Measurements from ENCODE around the gene GABARAPL1. TPM values are rescaled to one million over a fixed set of nuclear protein-coding genes. Genes with fewer than 3 reads are reported as not detected.
A peak's percentile ranks its signal among the peaks of the same experiment; 100 is the strongest.

GABARAPL1 gene
- total RNA-seq, 1 donor from 2014 or later = 256 TPM

GRCh38 chr12:10234562-10234961 is 21.9 kb downstream of the GABARAPL1 start:
- DNase-seq (ENCODE audit: low read depth) = no peak

GRCh38 chr12:10235761-10236631 is 23.3 kb downstream of the GABARAPL1 start:
- peak; percentile 33 for DNase-seq (ENCODE audit: low read depth)

- no peak for DNase-seq (ENCODE audit: low read depth)
Observed at GRCh38 chr12:10236720-10237119, 24.0 kb downstream of the GABARAPL1 start.

- no peak for DNase-seq (ENCODE audit: low read depth)
Observed at GRCh38 chr12:10238526-10238925, 25.8 kb downstream of the GABARAPL1 start.

GRCh38 chr12:10241290-10241689 is 28.6 kb downstream of the GABARAPL1 start:
- DNase-seq (ENCODE audit: low read depth) = no peak

- no peak for DNase-seq (ENCODE audit: low read depth)
Observed at GRCh38 chr12:10241727-10242126, 29.1 kb downstream of the GABARAPL1 start.

GRCh38 chr12:10242539-10242938 is 29.9 kb downstream of the GABARAPL1 start:
- no peak for DNase-seq (ENCODE audit: low read depth)

GRCh38 chr12:10243818-10244520 is 31.3 kb downstream of the GABARAPL1 start:
- no peak for DNase-seq (ENCODE audit: low read depth)

GRCh38 chr12:10247436-10248058 is 34.9 kb downstream of the GABARAPL1 start:
- DNase-seq (ENCODE audit: low read depth) = no peak

GRCh38 chr12:10249690-10250455 is 37.2 kb downstream of the GABARAPL1 start:
- no peak for DNase-seq (ENCODE audit: low read depth)

GRCh38 chr12:10251669-10252068 is 39.0 kb downstream of the GABARAPL1 start:
- no peak for DNase-seq (ENCODE audit: low read depth)

GRCh38 chr12:10252201-10252600 is 39.5 kb downstream of the GABARAPL1 start:
- no peak for DNase-seq (ENCODE audit: low read depth)

GRCh38 chr12:10256064-10256463 is 43.4 kb downstream of the GABARAPL1 start:
- DNase-seq (ENCODE audit: low read depth) = no peak

- DNase-seq (ENCODE audit: low read depth) = no peak
Observed at GRCh38 chr12:10260927-10261326, 48.2 kb downstream of the GABARAPL1 start.

GRCh38 chr12:10268037-10268436 is 55.4 kb downstream of the GABARAPL1 start:
- no peak for DNase-seq (ENCODE audit: low read depth)

- peak; percentile 10 for DNase-seq (ENCODE audit: low read depth)
Observed at GRCh38 chr12:10272467-10272866, 59.8 kb downstream of the GABARAPL1 start.

Other genes with a start within 250 kb of the GABARAPL1 start
- not detected in 2 replicates for gene CLEC12A, start 241.5 kb upstream of the GABARAPL1 start, total RNA-seq
- not detected in 2 replicates for gene CLEC1B, start 213.8 kb upstream of the GABARAPL1 start, total RNA-seq
- gene CLEC12B, start 202.2 kb upstream of the GABARAPL1 start, total RNA-seq = not detected in 2 replicates
- gene CLEC9A, start 182.2 kb upstream of the GABARAPL1 start, total RNA-seq = not detected in 2 replicates
- gene CLEC1A, start 113.9 kb upstream of the GABARAPL1 start, total RNA-seq = not detected in 2 replicates
- 0.05 TPM in 1 of 2 replicates, not detected in the other for gene CLEC7A, start 82.7 kb upstream of the GABARAPL1 start, total RNA-seq
- 0.87 and 0.89 TPM in 2 replicates for gene OLR1, start 40.7 kb upstream of the GABARAPL1 start, total RNA-seq
- 2.3 and 6.9 TPM in 2 replicates for gene TMEM52B, start 33.8 kb upstream of the GABARAPL1 start, total RNA-seq
- gene KLRD1, start 95.0 kb downstream of the GABARAPL1 start, total RNA-seq = under 0.01 and 4.1 TPM in 2 replicates
- gene KLRK1, start 177.2 kb downstream of the GABARAPL1 start, total RNA-seq = not detected in 2 replicates
- not detected in 2 replicates for gene KLRC4, start 196.9 kb downstream of the GABARAPL1 start, total RNA-seq
- not detected in 2 replicates for gene KLRC3, start 207.7 kb downstream of the GABARAPL1 start, total RNA-seq
- gene KLRC2, start 223.1 kb downstream of the GABARAPL1 start, total RNA-seq = 0.87 TPM in 1 of 2 replicates, not detected in the other
- 0.05 and 0.35 TPM in 2 replicates for gene KLRC1, start 240.5 kb downstream of the GABARAPL1 start, total RNA-seq

Data from renal cortical epithelial cell (primary cell).